KMS-11 (cell line): Measurements from ENCODE around the gene IFTAP.

Source experiments
- H2AFZ ChIP-seq: fragments of 200-600 bp; sonication (generic); 2 replicates; pipeline ENCODE4 v1.6.1; 2016; ENCODE audit warnings: antibody characterized with exemption, mixed run types, low read depth
- H3K27ac ChIP-seq: fragments of 200-600 bp; sonication (generic); 2 replicates; pipeline ENCODE4 v1.6.1; 2016; ENCODE audit warnings: mild to moderate bottlenecking, mixed run types
- H3K27me3 ChIP-seq: fragments of 200-600 bp; sonication (generic); 2 replicates; pipeline ENCODE4 v1.6.1; 2017; ENCODE audit warnings: mild to moderate bottlenecking, low read depth, mixed run types, moderate library complexity; ENCODE audit not compliant: insufficient read depth
- H3K36me3 ChIP-seq: fragments of 200-600 bp; sonication (generic); 2 replicates; pipeline ENCODE4 v1.6.1; 2017; ENCODE audit warnings: mild to moderate bottlenecking, mixed run types; ENCODE audit not compliant: insufficient read depth
- H3K4me1 ChIP-seq: fragments of 200-600 bp; sonication (generic); 2 replicates; pipeline ENCODE4 v1.6.1; 2016; ENCODE audit warnings: mild to moderate bottlenecking, low read depth, mixed run types; ENCODE audit not compliant: poor library complexity, severe bottlenecking
- H3K4me2 ChIP-seq: fragments of 200-600 bp; sonication (generic); 2 replicates; pipeline ENCODE4 v1.7.0; 2016; ENCODE audit warnings: mild to moderate bottlenecking, mixed run types
- H3K4me3 ChIP-seq: fragments of 200-600 bp; sonication (generic); IDR thresholded peaks from 2 replicates; pipeline ENCODE4 v1.6.1; 2017; ENCODE audit warnings: low read depth, low read length, mixed read lengths; ENCODE audit not compliant: insufficient read depth
- H3K79me2 ChIP-seq: fragments of 200-600 bp; sonication (generic); 2 replicates; pipeline ENCODE4 v1.6.1; 2016; ENCODE audit warnings: low read depth, mixed run types; ENCODE audit not compliant: insufficient read depth
- H3K9ac ChIP-seq: fragments of 200-600 bp; sonication (generic); 2 replicates; pipeline ENCODE4 v1.6.1; 2016; ENCODE audit warnings: mild to moderate bottlenecking, mixed run types
- H4K20me1 ChIP-seq: fragments of 200-600 bp; sonication (generic); 2 replicates; pipeline ENCODE4 v1.6.1; 2016; ENCODE audit warnings: mild to moderate bottlenecking, mixed run types; ENCODE audit not compliant: insufficient read depth
- CTCF ChIP-seq: fragments of 200-600 bp; sonication (generic); conservative IDR thresholded peaks from 2 replicates; pipeline ENCODE4 v1.6.1; 2017; ENCODE audit warnings: low read depth, mild to moderate bottlenecking, antibody characterized with exemption, low read length, moderate library complexity, mixed read lengths

Gene IFTAP

GRCh38 chr11:36577859-36578258 is 16.4 kb upstream of the IFTAP start:
- Histone ChIP-seq H2AFZ (no peak overlapping the region), H4K20me1 (no peaks in the 10 kb centered on the region), H3K79me2 (no peaks in the 10 kb centered on the region), H3K9ac (no peak overlapping the region), H3K4me2 (no peak overlapping the region), H3K27me3 (no peaks in the 10 kb centered on the region), H3K4me3 (no peak overlapping the region), H3K4me1 (no peaks in the 10 kb centered on the region), H3K27ac (no peak overlapping the region), H3K36me3 (no peaks in the 10 kb centered on the region)
- TF ChIP-seq CTCF: no peak

- H3K9ac ChIP-seq: no peak overlapping the region
- no peak overlapping the region for H3K4me3 ChIP-seq
- no peaks in the 10 kb centered on the region for H3K27me3 ChIP-seq
- no peak overlapping the region for H2AFZ ChIP-seq
- no peaks in the 10 kb centered on the region for H4K20me1 ChIP-seq
- H3K4me1 ChIP-seq: no peaks in the 10 kb centered on the region
- no peak for TF ChIP-seq CTCF
- no peaks in the 10 kb centered on the region for H3K36me3 ChIP-seq
- H3K27ac ChIP-seq: no peak overlapping the region
- no peaks in the 10 kb centered on the region for H3K79me2 ChIP-seq
- no peak overlapping the region for H3K4me2 ChIP-seq
Measured at GRCh38 chr11:36578458-36578857, 15.8 kb upstream of the IFTAP start.

DNA sequence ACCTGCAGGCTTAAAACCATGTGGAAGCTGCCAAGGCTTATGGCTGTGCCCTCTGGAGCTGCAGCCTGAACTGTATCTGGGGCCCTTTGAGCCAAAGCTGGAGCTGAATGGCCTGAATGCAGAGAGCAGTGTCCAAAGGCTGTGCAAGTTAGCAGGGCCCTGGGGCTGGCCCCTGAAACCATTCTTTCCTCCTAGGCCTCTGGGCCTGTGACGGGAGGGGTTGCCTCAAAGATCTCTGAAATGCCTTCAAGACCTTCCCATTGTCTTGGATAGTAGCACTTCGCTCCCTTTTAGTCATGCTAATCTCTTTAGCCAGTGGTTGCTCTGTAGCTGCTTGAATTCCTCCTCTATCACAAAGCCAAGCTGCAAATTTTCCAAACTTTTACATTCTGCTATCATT is 12.8 kb upstream of the IFTAP start:
- no peaks in the 10 kb centered on the region for H3K27me3 ChIP-seq
- no peaks in the 10 kb centered on the region for H3K79me2 ChIP-seq
- no peak overlapping the region for H2AFZ ChIP-seq
- H3K4me3 ChIP-seq: no peak overlapping the region
- no peak overlapping the region for H3K4me2 ChIP-seq
- H4K20me1 ChIP-seq: no peaks in the 10 kb centered on the region
- no peaks in the 10 kb centered on the region for H3K4me1 ChIP-seq
- H3K27ac ChIP-seq: no peak overlapping the region
- TF ChIP-seq CTCF: no peak
- no peak overlapping the region for H3K9ac ChIP-seq
- no peaks in the 10 kb centered on the region for H3K36me3 ChIP-seq

DNA sequence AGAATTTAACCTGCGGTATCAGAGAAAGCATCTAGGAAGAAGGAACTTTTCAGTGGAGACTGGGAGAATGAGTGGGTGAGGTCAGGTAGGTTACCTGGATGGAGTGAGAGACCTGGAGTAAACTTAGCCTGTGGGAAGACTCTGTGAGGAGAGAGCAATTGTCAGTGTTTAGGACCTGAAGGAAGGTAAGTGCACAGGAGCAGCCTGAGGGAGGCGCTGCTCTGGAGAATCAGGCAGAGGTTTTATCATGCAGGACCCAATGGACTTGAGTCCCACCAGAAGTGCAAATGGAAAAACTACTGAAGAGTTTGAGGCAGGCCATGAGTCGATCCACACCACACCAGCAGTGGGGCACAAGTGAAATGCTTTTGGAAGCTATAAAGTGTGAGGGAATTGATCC is 10.6 kb upstream of the IFTAP start:
- Histone ChIP-seq H3K36me3 (no peaks in the 10 kb centered on the region), H3K4me1 (no peaks in the 10 kb centered on the region), H3K9ac (no peak overlapping the region), H3K27me3 (no peaks in the 10 kb centered on the region), H3K79me2 (no peaks in the 10 kb centered on the region), H3K4me3 (no peak overlapping the region), H4K20me1 (no peaks in the 10 kb centered on the region), H3K4me2 (no peak overlapping the region), H2AFZ (no peak overlapping the region), H3K27ac (no peak overlapping the region)
- no peak for TF ChIP-seq CTCF

DNA sequence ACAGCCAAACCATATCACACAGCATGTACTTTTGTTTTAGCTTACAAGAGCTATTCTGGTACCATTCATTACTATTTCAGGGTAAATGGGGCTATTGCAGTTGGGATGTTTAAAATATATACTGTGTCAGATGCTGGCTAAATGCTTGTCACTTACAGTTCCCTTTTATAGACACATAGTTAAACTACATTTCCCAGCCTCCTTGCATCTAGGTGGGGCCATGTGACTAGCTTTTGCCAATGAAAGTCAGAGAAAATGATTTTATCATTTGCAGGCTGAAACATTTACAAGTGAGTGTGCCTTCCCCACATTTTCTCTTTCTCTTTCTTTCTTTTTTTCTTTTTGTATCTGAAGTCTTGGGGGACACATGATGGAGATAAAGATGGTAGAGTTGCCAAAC is 7.8 kb upstream of the IFTAP start:
- Histone ChIP-seq H3K27me3 (no peaks in the 10 kb centered on the region), H3K9ac (no peak overlapping the region), H3K27ac (no peak overlapping the region), H3K4me2 (no peak overlapping the region), H3K36me3 (no peaks in the 10 kb centered on the region), H3K4me1 (no peaks in the 10 kb centered on the region), H2AFZ (no peak overlapping the region), H3K4me3 (no peak overlapping the region), H4K20me1 (no peaks in the 10 kb centered on the region), H3K79me2 (no peaks in the 10 kb centered on the region)
- no peak for TF ChIP-seq CTCF
